Natural killer cell treated with Interleukin-12 subunit alpha and Interleukin-12 subunit beta and Interleukin-15 and Interleukin-18, amount 100 ng/mL, for 72 hours (primary cell): ENCODE measurements around the gene BRAT1. TPM values are rescaled to one million over a fixed set of nuclear protein-coding genes. Genes with fewer than 3 reads are reported as not detected.

Source experiments
- ATAC-seq, 2 donors: fragments of 150-1000 bp; cut with Tn5 transposase in 1 of 2; sonication (Bioruptor Pico), chemical (Tn5 transposase) in 1 of 2; 2 replicates each; pipeline ENCODE4 v1.10.0; 2021
- DNase-seq: peaks from one replicate; pipeline ENCODE4 v3.0.0; 2022; ENCODE audit warnings: low spot score
- H3K27ac Mint-ChIP-seq, 2 donors: 1 replicate in 1 of 2; 2 replicates in 1 of 2; pipeline ENCODE4 v1.8.0; 2022; ENCODE audit warnings: mixed read lengths in 2 of 2, mild to moderate bottlenecking in 1 of 2, moderate library complexity in 1 of 2
- H3K27me3 Mint-ChIP-seq, 2 donors: 1 replicate in 1 of 2; 2 replicates in 1 of 2; pipeline ENCODE4 v1.8.0; 2022; ENCODE audit warnings: mixed read lengths in 2 of 2
- H3K36me3 Mint-ChIP-seq: one replicate; pipeline ENCODE4 v1.8.0; 2022; ENCODE audit warnings: mixed read lengths
- H3K4me1 Mint-ChIP-seq, 2 donors: 1 replicate in 1 of 2; 2 replicates in 1 of 2; pipeline ENCODE4 v1.8.0; 2022; ENCODE audit warnings: low read depth in 2 of 2, mixed read lengths in 2 of 2, mild to moderate bottlenecking in 1 of 2
- H3K4me3 Mint-ChIP-seq: one replicate; pipeline ENCODE4 v1.8.0; 2022; ENCODE audit warnings: mixed read lengths
- H3K9me3 Mint-ChIP-seq: 2 replicates; pipeline ENCODE4 v1.8.0; 2022; ENCODE audit warnings: mixed read lengths
- total RNA-seq, 2 donors: library from RNA; stranded (reverse); gene quantifications; one replicate each; pipeline ENCODE4 v1.2.3, GENCODE V29; 2022

The BRAT1 gene
- total RNA-seq, 2 donors from 2014 or later = 27.0 to 61.4 TPM

DNA sequence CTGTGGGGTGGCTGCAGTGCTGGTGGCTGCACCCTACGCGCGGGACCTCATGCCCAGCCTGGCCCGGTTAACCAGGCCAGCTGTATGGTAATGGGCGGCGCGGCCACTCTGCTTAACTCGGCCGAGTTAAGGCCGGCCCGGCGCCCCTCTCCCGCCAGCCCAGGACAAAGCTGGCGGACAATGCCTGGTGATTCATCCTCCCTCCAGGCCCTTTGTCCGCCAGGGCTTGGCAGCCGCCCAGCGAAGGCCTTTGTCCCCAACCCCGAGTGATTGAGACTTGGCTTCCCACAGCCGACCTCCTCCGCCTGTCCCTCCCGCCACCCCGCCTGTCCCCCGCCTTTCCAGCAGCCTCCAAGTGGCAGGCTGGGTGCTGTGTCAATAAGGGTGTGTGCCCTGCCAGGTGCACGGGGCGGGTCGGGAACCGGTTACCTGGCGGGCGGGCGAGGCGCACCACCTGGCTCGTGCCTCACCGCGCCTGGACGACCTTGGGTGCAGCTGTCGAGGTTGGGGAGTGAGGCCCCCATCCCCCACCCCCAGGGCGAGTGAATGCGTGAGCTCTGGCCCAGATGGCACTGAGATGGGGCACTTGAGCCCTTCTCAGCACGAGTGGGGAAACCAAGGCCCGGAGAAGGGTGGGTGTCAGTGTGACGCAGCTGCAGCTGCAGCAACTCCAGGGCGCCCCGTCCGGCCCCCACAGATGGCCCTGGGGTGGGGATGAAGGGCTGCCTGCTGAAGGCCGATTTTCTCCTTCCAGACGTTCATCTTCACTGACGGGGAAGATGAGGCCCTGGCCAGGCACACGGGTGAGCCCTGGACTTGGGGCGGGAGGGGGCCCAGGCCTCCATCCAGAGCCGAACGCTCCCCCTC, 31.1 kb downstream of the BRAT1 start:
- DNase-seq (peak; percentile 46), ATAC-seq (no peak)
- H3K4me1 Mint-ChIP-seq = peaks cover 28 to 31% of the 10 kb centered on the region in 2 donors
- H3K4me3 Mint-ChIP-seq = peak overlapping the region; percentile 90
- H3K9me3 Mint-ChIP-seq = no peaks in the 10 kb centered on the region
- H3K27me3 Mint-ChIP-seq = no peaks in the 10 kb centered on the region
- no peak overlapping the region for H3K27ac Mint-ChIP-seq
- H3K36me3 Mint-ChIP-seq = no peaks in the 10 kb centered on the region

DNA sequence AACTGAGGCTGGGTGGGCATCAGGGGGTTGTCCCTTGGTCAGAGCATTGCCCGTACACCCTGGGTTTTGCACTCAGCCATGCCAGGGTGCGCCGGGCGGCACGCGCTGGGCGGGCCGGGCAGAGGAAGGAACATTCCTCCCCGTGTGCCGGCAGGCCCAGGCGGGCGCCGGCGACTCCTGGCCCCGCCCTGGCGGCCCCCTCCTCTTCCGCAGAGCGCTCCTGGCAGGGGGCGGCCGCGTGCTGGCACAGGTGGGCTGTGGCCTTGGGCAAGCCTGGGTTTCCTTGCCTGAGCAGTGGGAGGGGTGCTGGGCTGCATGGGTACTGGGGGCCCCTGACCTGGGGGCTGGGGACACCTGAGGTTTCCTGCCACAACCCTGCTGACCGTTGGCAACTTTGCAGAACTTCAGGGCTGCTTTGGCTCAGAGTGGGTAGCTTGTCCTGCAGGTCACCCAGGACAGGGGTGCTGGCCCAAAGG, 31.8 kb downstream of the BRAT1 start:
- Mint-ChIP-seq H3K36me3 (no peaks in the 10 kb centered on the region), H3K4me1 (peaks cover 24 to 31% of the 10 kb centered on the region in 2 donors), H3K27ac (peak overlapping the region; percentile 86 to 97), H3K27me3 (no peaks in the 10 kb centered on the region), H3K4me3 (peak overlapping the region; percentile 90), H3K9me3 (no peaks in the 10 kb centered on the region)
- no peak for ATAC-seq
- no peak for DNase-seq

DNA sequence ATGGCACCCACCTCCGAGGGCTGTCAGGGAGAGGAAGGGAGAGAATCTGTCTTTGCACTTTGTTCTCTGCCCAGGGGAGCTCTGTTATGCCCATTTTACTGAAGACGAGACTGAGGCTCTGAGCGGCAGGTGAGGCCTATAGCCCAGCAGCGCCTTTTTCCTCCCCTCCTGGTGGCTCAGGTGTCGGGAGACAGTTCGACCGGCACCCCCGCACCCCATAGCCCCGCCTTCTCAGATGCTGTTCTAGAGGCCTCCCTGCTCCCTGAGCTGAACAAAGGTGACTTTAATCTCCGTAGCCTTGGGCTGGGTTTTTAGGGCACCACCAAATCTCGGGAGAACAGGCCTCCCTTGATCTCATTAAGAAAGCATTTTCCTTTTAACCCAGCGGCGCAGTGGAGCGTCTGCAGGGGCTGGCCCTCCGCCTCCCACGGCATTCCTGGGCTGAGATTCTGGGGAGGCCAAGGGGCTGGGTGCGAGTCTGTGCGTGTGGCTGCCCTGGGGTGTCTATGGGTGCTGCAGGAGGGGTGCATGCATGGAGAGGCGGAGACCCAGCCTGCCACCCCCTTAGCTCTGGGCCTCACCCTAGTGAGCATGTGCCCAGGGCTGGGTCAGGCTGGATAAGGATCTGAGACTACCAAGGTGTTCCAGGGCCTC, 32.4 kb downstream of the BRAT1 start:
- ATAC-seq (no peak), DNase-seq (no peak)
- Mint-ChIP-seq H3K9me3 (no peaks in the 10 kb centered on the region), H3K27ac (peak overlapping the region; percentile 86 to 97), H3K36me3 (no peaks in the 10 kb centered on the region), H3K4me3 (peak overlapping the region; percentile 90), H3K27me3 (no peaks in the 10 kb centered on the region), H3K4me1 (peaks cover 18 to 26% of the 10 kb centered on the region in 2 donors)

DNA sequence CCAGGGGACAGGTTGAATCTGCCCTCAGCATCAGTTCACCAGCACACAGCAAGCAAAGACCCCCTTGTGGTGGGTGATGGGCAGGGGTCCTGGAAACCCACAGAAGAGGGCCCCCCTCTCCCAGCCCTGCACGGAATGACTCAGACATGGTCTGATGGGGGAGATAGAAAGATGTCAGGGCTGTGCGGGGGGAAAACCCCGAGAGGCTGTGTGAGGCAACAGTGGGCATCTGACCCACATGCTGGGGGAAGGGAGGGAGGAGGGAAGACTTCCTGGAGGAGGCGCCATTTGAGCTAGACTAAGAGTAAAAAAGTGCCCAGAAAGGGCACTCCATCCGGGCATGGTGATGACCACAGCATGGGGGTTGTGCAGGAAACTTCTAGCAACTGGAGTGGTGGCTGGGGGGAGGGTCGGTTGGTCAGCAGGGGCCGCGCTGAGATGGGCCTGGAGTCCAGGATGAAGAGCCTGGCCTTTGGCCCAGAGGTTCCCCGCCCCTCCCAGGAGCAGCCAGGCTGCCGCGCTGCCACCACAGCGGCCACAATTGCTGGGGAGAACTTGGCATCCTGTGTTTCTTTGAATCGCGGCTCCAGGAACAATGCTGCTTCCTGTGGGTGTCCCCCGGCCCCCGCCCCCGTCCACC, 33.3 kb downstream of the BRAT1 start:
- H3K36me3 Mint-ChIP-seq = no peaks in the 10 kb centered on the region
- ATAC-seq = peak; percentile 74 to 78
- DNase-seq = peak; percentile 94
- no peaks in the 10 kb centered on the region for H3K9me3 Mint-ChIP-seq
- peak overlapping the region; percentile 90 for H3K4me3 Mint-ChIP-seq
- H3K27me3 Mint-ChIP-seq = no peaks in the 10 kb centered on the region
- peak overlapping the region; percentile 86 to 97 for H3K27ac Mint-ChIP-seq
- peaks cover 18 to 25% of the 10 kb centered on the region in 2 donors for H3K4me1 Mint-ChIP-seq

DNA sequence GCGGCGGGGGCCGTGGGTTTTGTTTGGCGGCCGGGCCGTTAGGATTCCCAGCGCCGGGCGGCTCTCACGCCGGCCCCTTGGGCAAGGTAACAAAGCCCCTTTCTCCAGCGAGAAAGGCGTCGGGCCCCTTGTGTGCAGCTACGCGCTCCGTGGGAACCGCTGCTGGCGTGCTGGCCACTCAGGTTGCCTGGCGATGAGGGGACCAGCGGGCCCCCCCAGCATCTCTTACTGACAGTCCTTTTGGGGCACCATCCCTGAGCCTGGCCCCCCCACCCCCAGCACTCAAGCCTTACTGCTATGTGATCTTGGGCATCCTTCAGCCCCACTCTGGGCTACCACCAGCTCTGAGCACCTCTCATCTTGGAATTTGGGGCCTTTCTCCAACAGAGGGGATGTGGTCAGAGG, 34.0 kb downstream of the BRAT1 start:
- Mint-ChIP-seq H3K4me1 (peaks cover 18 to 25% of the 10 kb centered on the region in 2 donors), H3K4me3 (peak overlapping the region; percentile 90), H3K27me3 (no peaks in the 10 kb centered on the region), H3K36me3 (no peaks in the 10 kb centered on the region), H3K27ac (peak overlapping the region; percentile 86 to 97), H3K9me3 (no peaks in the 10 kb centered on the region)
- ATAC-seq (no peak), DNase-seq (no peak)

DNA sequence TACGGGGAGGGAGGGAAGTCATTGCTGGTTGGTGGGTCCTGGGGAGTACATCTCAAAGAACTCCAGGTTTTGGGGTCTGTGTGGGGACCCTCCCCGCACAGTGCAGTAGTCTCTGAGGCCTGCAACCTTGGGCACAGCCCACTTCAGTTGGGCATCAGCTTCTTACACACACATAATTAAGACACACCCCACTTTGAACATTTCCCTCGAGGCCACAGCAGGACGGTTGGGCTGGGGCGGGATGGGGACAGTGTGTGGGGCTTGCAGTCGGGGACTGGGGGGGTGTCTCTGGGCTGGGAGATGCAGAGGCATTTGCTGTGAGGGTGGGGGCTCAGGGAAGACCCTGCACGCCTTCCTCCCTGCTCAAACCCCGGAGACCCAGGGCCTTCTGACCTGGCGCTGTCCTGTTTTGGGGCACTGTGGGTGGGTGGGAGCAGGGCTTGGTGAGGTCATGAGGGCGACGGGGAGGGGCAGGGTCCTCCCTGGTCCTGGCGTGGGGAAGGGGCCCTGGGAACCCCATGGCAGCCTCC, 34.5 kb downstream of the BRAT1 start:
- DNase-seq (no peak), ATAC-seq (no peak)
- Mint-ChIP-seq H3K4me3 (peak overlapping the region; percentile 90), H3K36me3 (no peaks in the 10 kb centered on the region), H3K9me3 (no peaks in the 10 kb centered on the region), H3K27me3 (no peaks in the 10 kb centered on the region), H3K27ac (peak overlapping the region; percentile 77 to 78), H3K4me1 (peaks cover 18 to 21% of the 10 kb centered on the region in 2 donors)

DNA sequence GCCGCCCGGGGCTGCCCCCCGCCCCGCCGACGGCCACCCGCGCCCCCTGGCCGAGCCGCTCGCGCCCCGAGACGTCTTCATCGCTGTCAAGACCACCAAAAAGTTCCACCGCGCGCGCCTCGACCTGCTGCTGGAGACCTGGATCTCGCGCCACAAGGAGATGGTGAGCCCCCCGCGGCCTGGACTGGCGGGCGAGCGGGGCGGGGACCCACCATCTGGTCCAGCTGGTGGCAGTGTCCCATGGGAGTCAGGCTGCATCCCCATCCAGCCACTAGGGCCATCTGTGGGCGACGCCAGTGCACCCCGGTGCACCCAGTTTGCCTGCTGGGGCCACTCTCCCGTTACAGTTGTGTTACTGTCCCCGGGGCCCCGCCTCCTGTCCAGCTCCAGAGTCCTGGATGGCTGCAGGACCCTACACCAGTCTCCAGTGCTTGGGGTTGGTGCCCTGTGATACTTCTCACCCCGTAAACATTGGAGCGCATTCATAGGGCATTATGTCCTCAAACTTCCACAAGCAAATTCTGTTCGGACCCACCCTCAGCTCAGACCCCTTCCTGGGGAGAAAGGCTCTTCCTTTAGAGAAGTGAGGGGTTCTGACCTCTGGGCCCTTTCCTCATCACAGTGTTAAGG, 35.1 kb downstream of the BRAT1 start:
- Mint-ChIP-seq H3K27ac (peak overlapping the region; percentile 77 to 78), H3K36me3 (no peaks in the 10 kb centered on the region), H3K4me1 (peaks cover 18 to 19% of the 10 kb centered on the region in 2 donors), H3K9me3 (no peaks in the 10 kb centered on the region), H3K27me3 (no peaks in the 10 kb centered on the region), H3K4me3 (peak overlapping the region; percentile 90)
- DNase-seq = no peak
- ATAC-seq = no peak

DNA sequence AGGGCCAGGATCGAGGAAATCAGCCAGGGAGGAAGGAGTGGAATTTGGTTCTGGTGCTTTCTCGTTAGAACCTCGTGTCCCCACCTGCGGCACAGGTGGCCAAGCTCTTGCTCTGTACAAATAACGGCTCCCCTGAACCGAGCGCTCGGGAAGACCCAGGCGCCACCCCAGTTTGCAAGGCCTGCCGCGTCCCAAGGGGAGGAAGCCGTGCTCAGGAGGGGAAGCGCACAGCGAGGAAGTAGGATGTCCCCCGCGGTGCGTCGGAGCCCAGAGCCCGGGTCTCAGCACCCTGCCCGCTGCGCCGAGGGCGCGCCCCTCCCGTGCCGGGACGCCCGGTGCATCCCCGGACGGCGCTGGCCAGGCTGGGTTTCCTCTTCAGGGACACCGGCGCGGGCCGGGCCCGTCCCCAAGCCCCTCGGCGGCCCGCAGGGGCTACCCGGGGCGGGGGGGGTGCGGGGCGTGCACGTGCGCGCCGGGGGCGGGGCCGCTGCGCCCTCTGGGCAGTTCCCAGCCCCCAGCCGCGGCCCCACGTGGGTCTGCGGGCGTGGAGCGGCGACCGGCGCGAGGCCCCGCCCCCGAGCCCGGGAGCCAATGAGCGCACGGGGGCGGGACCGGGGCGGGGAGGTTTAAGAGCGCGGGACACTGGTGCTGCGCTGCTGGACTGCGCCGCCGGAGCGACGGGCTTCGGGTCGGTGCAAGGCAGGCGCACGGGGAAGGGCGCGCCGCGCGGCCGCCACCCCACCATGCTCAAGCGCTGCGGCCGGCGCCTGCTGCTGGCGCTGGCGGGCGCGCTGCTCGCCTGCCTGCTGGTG, 36.0 kb downstream of the BRAT1 start, which contains the start of gene LFNG:
Gene LFNG, plus strand, starts transcription at position 656 of the 812 bp plus-strand sequence. Its CDS starts 88 bp downstream, at position 744.
- Mint-ChIP-seq H3K27ac (peak within 1 kb of the TSS; percentile 77 to 78), H3K4me1 (peaks cover 18 to 19% of the 10 kb centered on the region in 2 donors), H3K36me3 (no peaks in the 10 kb centered on the region), H3K9me3 (no peaks in the 10 kb centered on the region), H3K4me3 (peak within 1 kb of the TSS; percentile 90), H3K27me3 (no peaks in the 10 kb centered on the region)
- DNase-seq = peak; percentile 93
- peak; percentile 87 to 88 for ATAC-seq

DNA sequence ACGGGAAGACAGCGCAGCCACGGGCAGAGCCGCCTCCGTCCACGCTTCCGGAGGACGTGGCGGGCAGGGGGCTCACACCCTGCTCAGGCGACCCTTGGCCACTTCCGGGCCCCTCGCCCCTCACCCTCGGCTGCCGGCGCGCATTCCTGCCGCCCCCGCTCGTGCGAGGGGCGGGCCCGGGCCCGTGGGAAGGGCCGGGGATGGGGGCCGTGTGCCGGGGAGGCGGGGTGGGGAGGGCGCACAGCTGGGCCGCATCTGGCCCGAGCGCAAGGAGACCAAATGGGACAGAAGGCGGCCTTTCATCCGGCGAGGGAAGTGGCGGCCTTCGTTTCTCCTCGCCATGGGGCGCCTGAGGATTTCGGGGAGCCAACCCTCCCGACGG, 36.6 kb downstream of the BRAT1 start:
- Mint-ChIP-seq H3K27ac (no peak overlapping the region), H3K27me3 (no peaks in the 10 kb centered on the region), H3K4me1 (peaks cover 18 to 19% of the 10 kb centered on the region in 2 donors), H3K36me3 (no peaks in the 10 kb centered on the region), H3K9me3 (no peaks in the 10 kb centered on the region), H3K4me3 (peak overlapping the region; percentile 78)
- no peak for ATAC-seq
- no peak for DNase-seq

DNA sequence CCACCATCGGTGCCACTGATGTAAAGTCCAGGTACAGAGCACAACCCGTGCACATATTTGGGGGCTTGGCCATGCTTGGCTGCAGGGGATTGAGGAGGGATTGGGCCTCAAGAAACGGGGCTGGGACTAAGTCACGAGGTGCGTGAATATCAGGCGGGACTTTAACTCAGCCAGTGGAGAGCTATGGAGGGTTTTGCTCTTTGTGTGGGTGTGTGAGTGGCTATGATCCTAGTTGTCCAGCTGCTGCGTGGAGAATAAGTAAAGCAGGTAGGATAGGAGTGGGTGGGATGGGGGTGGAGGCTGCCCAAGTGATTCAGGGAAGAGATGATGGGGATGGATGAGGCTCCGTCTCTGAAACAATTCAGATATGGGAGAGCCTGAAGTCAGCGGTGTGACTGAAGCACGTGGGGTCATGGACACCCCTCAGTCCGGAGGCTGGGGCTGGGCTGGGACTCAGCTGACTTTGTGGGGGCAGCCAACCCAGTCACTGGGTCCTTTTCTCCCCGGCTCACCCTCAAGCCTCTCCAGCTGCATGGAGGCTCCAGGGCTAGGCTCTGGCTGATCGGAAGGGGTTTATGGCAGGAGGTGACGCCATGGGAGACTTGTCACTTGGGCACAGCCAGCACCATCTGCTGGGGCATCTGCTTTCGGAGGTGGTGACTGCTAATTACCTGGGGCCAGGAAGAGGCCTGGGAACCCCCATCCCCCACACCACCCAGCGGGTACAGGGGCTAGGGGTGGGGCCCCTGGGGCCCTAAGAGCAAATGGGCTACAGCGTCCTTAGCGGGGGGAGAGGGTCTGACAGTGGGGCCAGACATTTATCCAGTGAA, 37.4 kb downstream of the BRAT1 start:
- DNase-seq (no peak), ATAC-seq (no peak)
- Mint-ChIP-seq H3K27me3 (no peaks in the 10 kb centered on the region), H3K4me3 (peak overlapping the region; percentile 61), H3K36me3 (no peaks in the 10 kb centered on the region), H3K27ac (peak overlapping the region in 1 of 2 donors; percentile 46), H3K4me1 (peaks cover 16 to 19% of the 10 kb centered on the region in 2 donors), H3K9me3 (no peaks in the 10 kb centered on the region)

DNA sequence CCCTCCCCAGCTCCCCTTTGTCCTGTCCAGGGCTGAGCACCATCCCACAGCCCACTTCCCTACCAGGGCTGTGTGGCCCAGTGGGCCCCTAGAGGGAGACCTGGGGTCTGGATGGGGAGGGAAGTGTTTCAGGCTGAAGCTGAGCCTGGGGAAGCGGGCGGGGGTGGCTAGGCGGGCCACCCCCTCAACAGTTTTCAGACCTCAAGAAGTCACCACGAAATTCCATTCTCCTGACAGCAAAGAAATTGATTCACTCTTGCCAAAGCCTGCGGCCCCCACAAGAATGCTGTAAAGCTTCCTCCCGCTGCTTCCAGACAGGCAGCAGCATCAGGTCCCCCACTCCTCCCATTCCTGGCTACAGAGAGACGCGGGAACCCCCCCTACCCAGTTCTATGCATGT, 38.3 kb downstream of the BRAT1 start:
- Mint-ChIP-seq H3K36me3 (no peaks in the 10 kb centered on the region), H3K27ac (no peak overlapping the region), H3K4me3 (no peak overlapping the region), H3K9me3 (no peaks in the 10 kb centered on the region), H3K4me1 (peaks cover 17 to 23% of the 10 kb centered on the region in 2 donors), H3K27me3 (no peaks in the 10 kb centered on the region)
- ATAC-seq = no peak
- DNase-seq = no peak

DNA sequence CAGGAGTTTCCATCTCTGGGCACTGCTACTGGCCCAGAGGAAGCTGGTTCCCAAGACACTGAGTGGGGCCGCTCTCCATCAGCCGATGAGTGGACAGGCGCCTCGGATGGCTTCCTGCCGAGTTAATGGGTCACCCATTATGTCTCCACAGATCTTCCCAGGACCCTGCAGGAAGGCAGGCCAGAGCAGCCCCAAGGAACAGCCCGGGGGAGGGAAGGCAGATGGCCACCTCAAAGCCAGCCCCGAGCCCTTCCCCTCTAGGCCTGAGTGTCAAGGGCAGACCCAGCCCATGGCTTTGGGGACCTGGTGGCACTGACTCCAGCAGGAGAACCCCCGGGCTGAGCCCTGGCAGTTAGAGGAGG, 39.1 kb downstream of the BRAT1 start:
- H3K36me3 Mint-ChIP-seq = no peaks in the 10 kb centered on the region

More for the DNA sequence above, 39.1 kb downstream of the BRAT1 start:
- Mint-ChIP-seq H3K9me3 (no peaks in the 10 kb centered on the region), H3K27ac (no peak overlapping the region), H3K4me3 (no peak overlapping the region), H3K27me3 (no peaks in the 10 kb centered on the region), H3K4me1 (peaks cover 17 to 21% of the 10 kb centered on the region in 2 donors)
- no peak for DNase-seq
- ATAC-seq = no peak
